ENCODE data around the gene B4GALT3.

B4GALT3 gene

DNA sequence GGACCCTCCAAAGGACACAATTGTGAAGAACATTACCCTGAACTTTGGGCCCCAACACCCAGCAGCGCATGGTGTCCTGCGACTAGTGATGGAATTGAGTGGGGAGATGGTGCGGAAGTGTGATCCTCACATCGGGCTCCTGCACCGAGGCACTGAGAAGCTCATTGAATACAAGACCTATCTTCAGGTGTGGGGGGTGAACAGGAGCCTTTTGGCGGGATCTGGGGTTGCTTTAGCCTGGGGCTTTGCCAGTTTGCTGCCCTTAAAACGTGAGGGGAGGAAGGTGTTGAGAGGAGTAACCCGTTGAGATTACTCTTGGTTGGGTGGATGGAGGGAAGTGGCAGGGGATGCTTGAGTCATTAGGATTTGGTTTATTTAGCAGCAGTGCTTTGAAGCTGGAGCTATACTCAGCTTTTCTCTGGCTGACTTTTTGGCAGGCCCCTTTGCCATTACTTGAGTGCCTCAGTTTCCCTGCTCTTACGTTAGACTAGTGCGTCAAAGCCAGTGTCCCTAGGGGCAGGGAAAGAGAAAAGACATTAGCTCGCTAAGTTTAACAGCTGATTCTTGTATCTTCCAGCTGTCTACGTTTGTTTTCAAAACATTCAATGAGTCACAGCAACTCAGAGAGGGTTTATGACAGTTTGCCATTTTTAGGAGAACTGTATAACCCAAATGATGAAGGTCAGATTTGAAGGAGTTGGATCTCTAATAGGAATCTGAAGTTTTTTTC lies 29.3 kb upstream of the B4GALT3 start:
- no peak overlapping the region for H2AFZ ChIP-seq
- no peak overlapping the region for H3K9ac ChIP-seq
- no peak overlapping the region for H3K4me2 ChIP-seq (ENCODE audit: low read length)
- H3K36me3 ChIP-seq (ENCODE audit: control insufficient read depth, insufficient read depth, low read length): no peaks in the 10 kb centered on the region
- H3K9me3 ChIP-seq (ENCODE audit: control insufficient read depth, low read length): no peaks in the 10 kb centered on the region
- H3K4me1 ChIP-seq: peaks cover 4% of the 10 kb centered on the region
- TF ChIP-seq CTCF (IDR thresholded peaks at IDR 0.05): no peak
- H3K79me2 ChIP-seq: peaks cover 11% of the 10 kb centered on the region
- H3K27ac ChIP-seq: peak overlapping the region; percentile 85
- H3K27me3 ChIP-seq (ENCODE audit: control insufficient read depth, insufficient read depth, low read length): no peaks in the 10 kb centered on the region
- no peak overlapping the region for H3K4me3 ChIP-seq (ENCODE audit: low read depth, low read length)

DNA sequence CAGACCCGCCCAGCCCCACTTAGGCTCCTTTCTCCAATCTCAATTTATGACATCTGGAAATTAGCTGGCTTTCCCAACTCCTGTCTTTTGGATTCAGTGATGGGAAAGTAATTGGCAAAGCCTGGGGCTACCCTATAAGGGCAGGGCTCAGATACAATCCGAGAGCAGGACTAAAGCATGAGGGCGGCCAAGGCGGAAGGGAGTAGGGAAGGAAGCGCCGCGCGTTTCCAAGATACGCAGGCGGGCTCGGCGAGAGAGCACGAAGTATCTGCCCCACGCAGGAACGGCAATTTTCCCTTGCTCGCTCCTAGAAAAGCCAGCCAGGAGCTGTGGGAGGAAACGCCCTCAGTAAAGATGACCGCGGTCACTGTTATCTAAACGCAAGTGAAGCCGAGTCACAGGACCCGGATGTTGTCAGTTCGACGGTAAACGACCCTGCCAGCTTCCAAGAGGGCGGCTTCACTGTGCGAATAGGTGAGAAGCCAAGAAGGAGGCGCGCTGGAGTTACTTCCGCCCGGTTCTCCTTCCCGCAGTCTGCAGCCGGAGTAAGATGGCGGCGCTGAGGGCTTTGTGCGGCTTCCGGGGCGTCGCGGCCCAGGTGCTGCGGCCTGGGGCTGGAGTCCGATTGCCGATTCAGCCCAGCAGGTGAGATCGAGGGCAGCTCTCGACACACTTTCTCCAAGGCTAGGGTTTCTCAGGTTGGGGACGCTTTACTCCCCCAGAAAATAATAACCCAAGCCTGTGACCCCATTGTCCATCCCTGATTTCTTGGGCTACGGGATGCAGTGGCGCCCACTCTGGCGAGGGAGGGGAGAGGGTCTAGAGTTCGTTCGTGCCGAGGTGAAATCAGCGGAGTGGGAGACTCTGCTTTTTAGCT lies 24.8 kb upstream of the B4GALT3 start, which contains the start of gene NDUFS2:
TSS of gene NDUFS2 (plus strand) at position 532 of the 877 bp plus-strand sequence. CDS start at position 551, 19 bp downstream.
- Histone ChIP-seq H3K9ac (peak within 1 kb of the TSS; percentile 72), H3K36me3 (ENCODE audit: control insufficient read depth, insufficient read depth, low read length) (no peaks in the 10 kb centered on the region), H3K79me2 (peaks cover 11% of the 10 kb centered on the region), H2AFZ (peak within 1 kb of the TSS; percentile 97), H3K9me3 (ENCODE audit: control insufficient read depth, low read length) (no peaks in the 10 kb centered on the region), H3K27ac (peak within 1 kb of the TSS; percentile 98), H3K4me1 (peaks cover 4% of the 10 kb centered on the region), H3K4me3 (ENCODE audit: low read depth, low read length) (peak within 1 kb of the TSS; percentile 99), H3K27me3 (ENCODE audit: control insufficient read depth, insufficient read depth, low read length) (no peaks in the 10 kb centered on the region), H3K4me2 (ENCODE audit: low read length) (peak within 1 kb of the TSS; percentile 90)
- no peak for TF ChIP-seq CTCF (IDR thresholded peaks at IDR 0.05)

GRCh38 chr1:161200992-161201835 lies 23.9 kb upstream of the B4GALT3 start:
- Histone ChIP-seq H3K36me3 (ENCODE audit: control insufficient read depth, insufficient read depth, low read length) (no peaks in the 10 kb centered on the region), H3K9ac (no peak overlapping the region), H2AFZ (peak overlapping the region; percentile 97), H3K4me2 (ENCODE audit: low read length) (peak overlapping the region; percentile 90), H3K4me1 (peaks cover 4% of the 10 kb centered on the region), H3K27ac (peak overlapping the region; percentile 98), H3K79me2 (peaks cover 11% of the 10 kb centered on the region), H3K27me3 (ENCODE audit: control insufficient read depth, insufficient read depth, low read length) (no peaks in the 10 kb centered on the region), H3K9me3 (ENCODE audit: control insufficient read depth, low read length) (no peaks in the 10 kb centered on the region), H3K4me3 (ENCODE audit: low read depth, low read length) (peak overlapping the region; percentile 59)
- TF ChIP-seq CTCF (IDR thresholded peaks at IDR 0.05): no peak

GRCh38 chr1:161200421-161200991 lies 23.2 kb upstream of the B4GALT3 start:
- peaks cover 4% of the 10 kb centered on the region for H3K4me1 ChIP-seq
- peaks cover 11% of the 10 kb centered on the region for H3K79me2 ChIP-seq
- H3K9ac ChIP-seq: no peak overlapping the region
- H3K9me3 ChIP-seq (ENCODE audit: control insufficient read depth, low read length): no peaks in the 10 kb centered on the region
- no peak overlapping the region for H3K4me3 ChIP-seq (ENCODE audit: low read depth, low read length)
- no peak overlapping the region for H3K4me2 ChIP-seq (ENCODE audit: low read length)
- H2AFZ ChIP-seq: no peak overlapping the region
- no peaks in the 10 kb centered on the region for H3K36me3 ChIP-seq (ENCODE audit: control insufficient read depth, insufficient read depth, low read length)
- H3K27ac ChIP-seq: peak overlapping the region; percentile 98
- TF ChIP-seq CTCF (IDR thresholded peaks at IDR 0.05): no peak
- no peaks in the 10 kb centered on the region for H3K27me3 ChIP-seq (ENCODE audit: control insufficient read depth, insufficient read depth, low read length)

All from parathyroid adenoma (tissue), 2 donors.